ENCODE measurements around the gene CTU2.

Gene CTU2

GRCh38 chr16:88697831-88698615 is 8.3 kb upstream of the CTU2 start:
- DNase-seq, result no peak

DNA sequence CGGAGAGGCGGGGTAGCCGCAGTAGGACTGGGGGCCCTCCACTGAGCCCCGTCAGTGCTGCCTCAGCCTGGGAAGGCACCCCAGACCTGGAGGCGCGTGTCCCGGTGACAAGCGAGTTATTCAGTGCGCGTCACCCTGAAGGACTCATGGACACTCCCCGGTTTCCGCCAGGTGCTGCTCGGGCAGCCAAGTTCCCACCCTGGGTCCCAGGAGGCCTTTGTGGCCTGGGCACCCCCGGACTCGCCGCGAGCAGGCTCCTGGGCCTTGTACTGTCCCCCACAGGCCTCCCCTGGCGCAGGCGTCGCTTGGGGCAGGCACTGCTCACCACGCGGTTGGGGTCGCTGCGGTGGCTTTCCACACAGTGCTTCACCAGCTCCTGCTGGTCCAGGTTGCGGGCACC is 7.7 kb upstream of the CTU2 start:
- no peak for DNase-seq

GRCh38 chr16:88699180-88699579 is 7.1 kb upstream of the CTU2 start:
- no peak for DNase-seq

GRCh38 chr16:88700322-88700635 is 6.0 kb upstream of the CTU2 start:
- no peak for DNase-seq

GRCh38 chr16:88700636-88701482 is 5.4 kb upstream of the CTU2 start:
- no peak for DNase-seq

DNA sequence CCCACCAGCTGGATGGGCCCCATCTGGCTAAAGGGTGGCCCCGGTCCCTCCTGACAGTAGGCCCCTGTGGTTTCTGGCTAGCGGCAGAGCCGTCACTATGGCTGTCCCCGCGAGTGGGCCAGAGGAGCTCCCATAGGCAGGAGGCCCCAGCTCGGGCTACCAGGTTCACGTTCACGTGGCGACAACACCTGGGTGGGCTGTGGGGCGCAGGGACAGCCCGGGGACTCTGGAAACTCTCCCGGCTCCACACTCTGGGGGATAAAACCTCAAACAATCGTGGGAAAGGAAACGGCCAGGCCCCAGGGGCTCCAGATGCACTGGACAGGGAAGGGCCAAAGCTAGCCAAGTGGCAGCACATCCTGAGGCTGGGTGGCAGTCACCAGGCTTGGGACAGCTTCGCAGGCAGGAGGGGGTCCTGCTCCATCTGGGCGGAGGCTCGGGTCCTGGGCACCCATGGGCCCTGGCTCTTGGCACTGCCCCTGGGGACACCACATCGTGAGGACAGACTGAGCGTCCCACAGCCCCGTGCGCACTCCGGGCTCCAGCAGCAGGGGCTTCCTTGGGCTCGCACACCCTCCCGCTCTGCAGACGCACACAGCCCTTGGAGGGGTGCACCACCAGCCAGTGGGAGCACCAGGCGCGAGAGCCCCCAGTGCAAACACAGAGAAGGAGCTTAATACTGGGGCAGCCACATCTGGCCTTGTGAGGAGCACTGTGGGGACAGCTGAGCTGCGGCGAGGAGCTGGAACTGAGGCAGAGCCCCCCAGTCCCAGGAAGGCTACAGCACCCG is 4.5 kb upstream of the CTU2 start:
- DNase-seq, result no peak

DNA sequence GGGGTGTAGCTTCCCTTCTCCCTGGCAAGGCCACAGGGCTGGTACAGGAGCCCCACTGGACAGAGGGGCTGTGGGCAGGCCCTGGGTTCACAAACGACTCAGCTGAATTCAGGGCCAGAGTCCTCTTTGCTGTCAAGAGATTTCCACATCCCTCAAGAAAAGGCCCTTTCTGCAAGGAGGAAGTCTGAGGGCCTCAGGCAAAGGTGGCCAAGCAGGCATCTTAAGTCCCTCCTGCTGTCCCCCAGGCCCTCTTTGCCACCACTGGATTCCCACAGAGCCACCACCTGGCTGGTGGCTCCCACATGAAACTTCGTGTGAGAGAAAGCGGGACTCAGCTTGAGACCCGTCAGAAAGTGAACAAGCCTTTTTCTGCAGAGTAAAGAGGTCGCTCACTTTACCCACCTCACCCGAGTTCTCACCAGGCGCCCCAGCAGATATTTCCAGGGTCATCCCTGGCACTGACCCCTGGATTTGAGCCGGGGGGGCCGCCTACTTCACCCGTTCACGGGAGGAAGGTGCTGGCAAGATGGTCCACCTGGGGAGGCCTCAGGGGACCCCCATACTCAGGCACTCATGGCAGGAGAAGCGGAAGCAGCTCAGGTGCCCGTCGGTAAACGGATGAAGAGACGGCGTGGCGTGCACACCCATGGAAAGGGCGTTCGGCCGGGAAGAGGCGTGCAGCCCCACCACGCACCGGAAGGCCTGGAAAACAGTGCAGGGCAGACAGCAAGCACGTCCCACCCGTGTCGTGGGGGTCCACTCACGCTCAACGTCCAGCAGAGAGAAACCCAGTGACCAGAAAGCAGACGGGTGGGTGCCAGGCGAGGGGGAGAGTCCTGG is 3.7 kb upstream of the CTU2 start:
- DNase-seq, result no peak

GRCh38 chr16:88703486-88704309 is 2.6 kb upstream of the CTU2 start:
- no peak for DNase-seq

GRCh38 chr16:88705076-88705684 is 1.1 kb upstream of the CTU2 start:
- no peak for DNase-seq

DNA sequence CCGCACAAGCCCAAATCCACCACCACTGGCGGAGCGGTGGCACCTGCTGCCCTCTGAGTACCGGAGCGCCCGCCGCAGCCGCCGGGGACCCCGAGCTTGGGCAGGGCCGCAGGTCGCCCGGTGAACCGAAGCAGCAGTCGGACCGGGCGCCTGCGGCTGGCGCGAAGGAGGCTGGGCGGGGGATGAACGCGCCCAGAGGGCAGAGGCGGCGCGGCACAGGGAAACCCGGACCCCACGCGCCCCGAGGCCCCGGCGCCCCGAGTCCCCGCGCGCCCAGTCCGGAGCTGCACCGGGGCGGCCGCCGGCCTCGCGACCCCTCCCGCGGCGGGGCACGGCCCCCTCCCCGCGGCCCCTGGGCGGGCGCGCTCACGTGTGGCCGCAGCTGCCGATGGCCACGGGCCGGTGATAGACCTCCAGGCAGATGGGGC is 488 bp upstream of the CTU2 start:
- DNase-seq, result no peak

- DNase-seq, result no peak
Observed at GRCh38 chr16:88706965-88707826, 893 bp downstream of the CTU2 start.

DNA sequence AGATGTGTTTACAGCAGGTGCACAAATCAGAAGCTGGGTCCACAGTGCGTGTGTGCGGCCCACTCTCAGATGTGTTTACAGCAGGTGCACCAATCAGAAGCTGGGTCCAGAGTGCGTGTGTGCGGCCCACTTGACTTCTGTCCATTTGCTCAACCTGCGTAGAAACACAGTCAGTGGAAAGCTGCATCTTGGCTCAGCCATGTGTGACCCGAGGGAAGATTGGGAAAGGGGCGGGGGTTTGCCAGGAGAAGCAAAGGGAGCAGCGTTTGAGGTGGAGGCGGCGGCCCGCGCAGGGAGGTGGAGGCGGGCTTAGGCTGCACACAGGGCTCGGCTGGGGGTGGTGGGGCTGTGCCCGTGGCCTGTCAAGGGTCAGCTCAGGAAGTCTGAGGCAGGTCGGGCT is 4.3 kb downstream of the CTU2 start:
- DNase-seq, result no peak

- DNase-seq, result no peak
Observed at GRCh38 chr16:88711750-88712340, 5.5 kb downstream of the CTU2 start.

DNA sequence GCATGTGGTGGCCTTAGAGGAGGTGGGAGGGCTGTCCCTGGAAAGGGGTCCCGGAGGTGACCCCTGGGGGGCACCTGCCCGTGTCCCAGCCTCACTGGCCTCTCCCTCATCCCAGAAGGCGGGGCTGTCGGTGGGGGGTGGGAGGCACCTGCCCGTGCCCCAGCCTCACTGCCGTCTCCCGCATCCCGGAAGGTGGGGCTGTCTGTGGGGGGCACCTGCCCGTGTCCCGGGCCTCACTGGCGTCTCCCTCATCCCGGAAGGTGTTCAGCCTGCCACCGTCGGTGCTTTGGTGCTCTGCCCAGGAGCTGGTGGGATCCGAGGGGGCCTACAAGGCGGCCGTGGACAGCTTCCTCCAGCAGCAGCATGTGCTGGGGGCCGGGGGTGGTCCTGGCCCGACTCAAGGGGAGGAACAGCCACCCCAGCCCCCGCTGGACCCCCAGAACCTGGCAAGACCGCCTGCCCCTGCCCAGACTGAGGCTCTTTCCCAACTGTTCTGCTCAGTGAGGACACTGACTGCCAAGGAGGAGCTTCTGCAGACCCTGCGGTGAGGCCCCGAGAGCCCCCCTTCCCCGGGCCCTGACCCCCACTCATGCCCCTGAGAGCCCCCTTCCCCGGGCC is 6.2 kb downstream of the CTU2 start:
- DNase-seq, result no peak

- no peak for DNase-seq
Observed at GRCh38 chr16:88713054-88713453, 6.8 kb downstream of the CTU2 start.

GRCh38 chr16:88713568-88714419 is 7.5 kb downstream of the CTU2 start:
- DNase-seq, result no peak

DNA sequence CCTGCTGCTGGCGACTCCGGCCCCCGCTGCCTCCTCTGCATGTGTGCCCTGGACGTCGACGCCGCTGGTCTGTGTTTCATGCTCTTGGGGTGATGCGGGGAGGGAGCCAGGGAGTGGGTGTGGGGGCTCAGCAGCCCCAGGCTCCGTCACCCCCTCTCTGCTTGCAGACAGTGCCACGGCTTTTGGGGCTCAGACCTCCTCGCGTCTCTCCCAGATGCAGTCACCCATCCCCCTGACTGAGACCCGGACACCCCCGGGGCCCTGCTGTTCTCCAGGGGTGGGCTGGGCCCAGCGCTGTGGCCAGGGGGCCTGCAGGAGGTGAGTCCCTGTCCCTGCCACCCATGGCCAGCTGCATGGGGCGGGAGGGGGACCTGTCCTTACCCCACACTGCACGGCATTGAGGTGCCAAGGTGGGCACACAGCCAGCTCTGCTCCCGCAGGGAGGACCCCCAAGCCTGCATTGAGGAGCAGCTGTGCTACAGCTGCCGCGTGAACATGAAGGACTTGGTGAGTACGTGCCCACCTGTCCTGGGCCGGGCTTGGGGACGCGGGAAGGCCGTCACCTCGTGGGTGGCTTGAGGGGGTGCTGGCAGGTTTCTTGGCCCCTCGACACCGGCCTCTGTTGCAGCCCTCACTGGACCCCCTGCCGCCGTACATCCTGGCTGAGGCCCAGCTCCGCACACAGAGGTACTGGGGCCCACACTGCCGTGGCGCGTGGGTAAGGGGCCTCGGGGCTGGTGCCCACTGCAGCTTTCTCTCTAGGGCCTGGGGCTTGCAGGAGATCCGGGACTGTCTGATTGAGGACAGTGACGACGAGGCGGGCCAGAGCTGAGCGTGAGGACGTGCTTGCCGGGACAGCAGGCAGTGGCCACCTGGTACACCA is 8.4 kb downstream of the CTU2 start:
- no peak for DNase-seq
